Prostate gland (tissue), 1 donor: ENCODE data around the gene ANGPTL3.

ENCODE experiments used
- POLR2A ChIP-seq: fragments of 450-650 bp; IDR thresholded peaks from one replicate; pipeline ENCODE4 v1.6.1; 2016; ENCODE audit warnings: antibody characterized with exemption, mild to moderate bottlenecking
- POLR2AphosphoS5 ChIP-seq: sonication (generic); formaldehyde crosslinking; IDR thresholded peaks from one replicate; pipeline ENCODE4 v1.6.1; 2017; ENCODE audit warnings: antibody characterized with exemption

GRCh38 chr1:62643283-62643682 is 46.0 kb downstream of the ANGPTL3 start:
- no peak for TF ChIP-seq POLR2AphosphoS5
- no peak for TF ChIP-seq POLR2A
